ENCODE measurements around the gene MTUS2.

MTUS2 gene

DNA sequence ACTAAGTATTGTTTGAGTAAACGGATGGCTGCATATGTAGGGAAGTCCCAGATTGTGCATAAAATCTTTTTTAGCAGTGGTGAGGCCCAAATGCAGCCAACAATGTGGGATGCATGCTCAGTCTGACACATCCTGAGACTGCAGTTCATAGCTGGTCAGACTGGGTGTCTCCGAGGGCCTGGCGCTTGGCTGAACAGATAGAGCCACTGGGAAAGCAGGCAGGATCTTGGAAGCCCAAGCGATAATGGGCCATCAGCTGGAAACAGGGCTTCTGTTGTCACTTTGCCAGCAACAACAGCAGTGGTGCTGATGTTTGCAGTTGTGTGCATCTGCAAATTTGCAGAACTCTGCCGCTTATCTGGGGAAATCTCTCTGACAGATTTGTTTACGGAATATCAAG, 36.1 kb downstream of the MTUS2 start:
- H3K9ac ChIP-seq (ENCODE audit: low read length in 2 of 2): no peak overlapping the region
- no peaks in the 10 kb centered on the region for H3K27me3 ChIP-seq (ENCODE audit: control insufficient read depth in 1 of 2, insufficient read depth in 2 of 2, low read length in 2 of 2)
- no peak overlapping the region for H3K27ac ChIP-seq (ENCODE audit: low read length)
- H3K4me3 ChIP-seq (ENCODE audit: low read length in 2 of 2): no peak overlapping the region
- no peaks in the 10 kb centered on the region for H3K36me3 ChIP-seq (ENCODE audit: control insufficient read depth in 2 of 2, insufficient read depth in 2 of 2, low read length in 2 of 2)
- H3K4me1 ChIP-seq (ENCODE audit: control insufficient read depth, insufficient read depth, low read length): no peaks in the 10 kb centered on the region
- no peaks in the 10 kb centered on the region for H3K9me3 ChIP-seq (ENCODE audit: control insufficient read depth in 2 of 2, low read length in 2 of 2)

DNA sequence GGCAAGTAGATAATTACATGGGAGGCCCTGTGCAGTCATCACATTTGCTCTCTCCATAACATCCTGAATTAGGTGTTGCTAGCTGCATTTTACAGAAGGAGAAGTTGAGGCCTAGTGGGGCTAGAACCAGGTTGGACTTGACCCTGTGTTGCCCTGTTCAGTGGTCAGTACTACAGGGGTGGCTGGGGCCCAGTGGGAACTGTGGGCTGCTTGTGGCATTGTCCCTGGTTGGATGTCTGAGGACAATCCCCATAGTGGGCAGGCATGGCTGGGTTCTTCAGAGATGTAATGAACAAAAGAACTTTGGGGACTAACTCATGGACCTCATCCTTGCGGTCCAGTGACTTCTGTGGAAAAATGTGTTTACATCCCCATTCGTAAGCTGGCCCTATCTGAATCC, 38.9 kb downstream of the MTUS2 start:
- H3K4me1 ChIP-seq (ENCODE audit: control insufficient read depth, insufficient read depth, low read length): no peaks in the 10 kb centered on the region
- H3K4me3 ChIP-seq (ENCODE audit: low read length in 2 of 2): no peak overlapping the region
- H3K36me3 ChIP-seq (ENCODE audit: control insufficient read depth in 2 of 2, insufficient read depth in 2 of 2, low read length in 2 of 2): no peaks in the 10 kb centered on the region
- no peaks in the 10 kb centered on the region for H3K9me3 ChIP-seq (ENCODE audit: control insufficient read depth in 2 of 2, low read length in 2 of 2)
- no peaks in the 10 kb centered on the region for H3K27me3 ChIP-seq (ENCODE audit: control insufficient read depth in 1 of 2, insufficient read depth in 2 of 2, low read length in 2 of 2)
- no peak overlapping the region for H3K27ac ChIP-seq (ENCODE audit: low read length)
- H3K9ac ChIP-seq (ENCODE audit: low read length in 2 of 2): no peak overlapping the region

- Histone ChIP-seq H3K4me1 (ENCODE audit: control insufficient read depth, insufficient read depth, low read length) (no peaks in the 10 kb centered on the region), H3K4me3 (ENCODE audit: low read length in 2 of 2) (no peak overlapping the region), H3K36me3 (ENCODE audit: control insufficient read depth in 2 of 2, insufficient read depth in 2 of 2, low read length in 2 of 2) (no peaks in the 10 kb centered on the region), H3K27ac (ENCODE audit: low read length) (no peak overlapping the region), H3K9ac (ENCODE audit: low read length in 2 of 2) (no peak overlapping the region), H3K27me3 (ENCODE audit: control insufficient read depth in 1 of 2, insufficient read depth in 2 of 2, low read length in 2 of 2) (no peaks in the 10 kb centered on the region), H3K9me3 (ENCODE audit: control insufficient read depth in 2 of 2, low read length in 2 of 2) (no peaks in the 10 kb centered on the region)
These were observed 39.6 kb downstream of the MTUS2 start for GRCh38 chr13:28859717-28860116.

GRCh38 chr13:28864544-28864943, 44.4 kb downstream of the MTUS2 start:
- no peak overlapping the region for H3K9ac ChIP-seq (ENCODE audit: low read length in 2 of 2)
- H3K4me3 ChIP-seq (ENCODE audit: low read length in 2 of 2): no peak overlapping the region
- no peaks in the 10 kb centered on the region for H3K9me3 ChIP-seq (ENCODE audit: control insufficient read depth in 2 of 2, low read length in 2 of 2)
- no peaks in the 10 kb centered on the region for H3K4me1 ChIP-seq (ENCODE audit: control insufficient read depth, insufficient read depth, low read length)
- no peaks in the 10 kb centered on the region for H3K27me3 ChIP-seq (ENCODE audit: control insufficient read depth in 1 of 2, insufficient read depth in 2 of 2, low read length in 2 of 2)
- no peak overlapping the region for H3K27ac ChIP-seq (ENCODE audit: low read length)
- H3K36me3 ChIP-seq (ENCODE audit: control insufficient read depth in 2 of 2, insufficient read depth in 2 of 2, low read length in 2 of 2): no peaks in the 10 kb centered on the region

DNA sequence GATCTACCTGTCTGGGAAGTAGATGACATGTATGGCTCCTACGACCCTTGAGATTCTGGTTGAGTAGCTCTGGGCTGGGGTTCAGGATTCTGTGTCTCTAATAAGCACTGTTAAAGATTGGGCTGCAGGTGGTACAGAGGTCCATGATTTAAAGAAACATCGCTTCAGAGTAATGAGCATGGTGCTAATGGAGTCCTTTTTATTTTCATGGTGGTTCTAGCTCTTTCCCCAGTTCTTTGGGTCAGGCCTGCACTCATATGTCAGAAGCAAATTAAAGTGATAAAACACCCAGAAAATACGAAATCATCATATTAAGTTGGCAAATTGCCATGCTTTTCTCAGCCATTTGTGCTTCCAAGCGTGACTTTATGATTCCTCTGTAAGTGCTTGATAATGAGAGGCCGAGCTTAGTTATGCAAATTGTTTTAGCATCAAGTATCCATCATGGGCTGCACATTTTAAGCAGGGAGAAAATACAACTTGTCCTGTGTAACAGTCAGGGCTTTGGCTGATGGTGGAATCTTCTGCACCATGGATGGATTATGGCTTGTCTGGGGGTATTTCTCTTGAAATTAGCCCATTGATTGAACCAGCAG, 45.1 kb downstream of the MTUS2 start:
- Histone ChIP-seq H3K36me3 (ENCODE audit: control insufficient read depth in 2 of 2, insufficient read depth in 2 of 2, low read length in 2 of 2) (no peaks in the 10 kb centered on the region), H3K9me3 (ENCODE audit: control insufficient read depth in 2 of 2, low read length in 2 of 2) (no peaks in the 10 kb centered on the region), H3K9ac (ENCODE audit: low read length in 2 of 2) (no peak overlapping the region), H3K4me3 (ENCODE audit: low read length in 2 of 2) (no peak overlapping the region), H3K4me1 (ENCODE audit: control insufficient read depth, insufficient read depth, low read length) (no peaks in the 10 kb centered on the region), H3K27ac (ENCODE audit: low read length) (no peak overlapping the region), H3K27me3 (ENCODE audit: control insufficient read depth in 1 of 2, insufficient read depth in 2 of 2, low read length in 2 of 2) (no peaks in the 10 kb centered on the region)

DNA sequence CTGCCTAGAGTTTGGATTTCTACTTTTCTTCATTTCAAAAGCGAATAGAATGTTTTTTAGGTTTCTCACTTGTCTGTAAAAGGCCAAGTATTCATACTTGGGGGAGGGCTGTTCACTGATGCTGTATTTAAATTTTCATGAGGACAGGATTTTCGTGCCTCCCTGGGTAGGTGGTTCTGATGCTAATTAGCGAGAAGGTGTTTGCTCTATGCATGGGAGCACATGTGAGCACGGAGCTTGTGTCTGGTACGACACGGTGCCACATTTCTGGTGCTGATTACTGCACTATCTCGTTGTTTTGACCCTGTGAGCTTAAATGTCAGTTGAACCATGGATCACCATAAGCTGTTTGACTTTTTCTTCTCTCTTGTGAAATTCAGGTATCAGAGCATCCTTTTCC, 45.8 kb downstream of the MTUS2 start:
- Histone ChIP-seq H3K9me3 (ENCODE audit: control insufficient read depth in 2 of 2, low read length in 2 of 2) (no peaks in the 10 kb centered on the region), H3K4me1 (ENCODE audit: control insufficient read depth, insufficient read depth, low read length) (no peaks in the 10 kb centered on the region), H3K27ac (ENCODE audit: low read length) (no peak overlapping the region), H3K27me3 (ENCODE audit: control insufficient read depth in 1 of 2, insufficient read depth in 2 of 2, low read length in 2 of 2) (no peaks in the 10 kb centered on the region), H3K36me3 (ENCODE audit: control insufficient read depth in 2 of 2, insufficient read depth in 2 of 2, low read length in 2 of 2) (no peaks in the 10 kb centered on the region), H3K9ac (ENCODE audit: low read length in 2 of 2) (no peak overlapping the region), H3K4me3 (ENCODE audit: low read length in 2 of 2) (no peak overlapping the region)

GRCh38 chr13:28866932-28867331, 46.8 kb downstream of the MTUS2 start:
- Histone ChIP-seq H3K4me1 (ENCODE audit: control insufficient read depth, insufficient read depth, low read length) (no peaks in the 10 kb centered on the region), H3K9ac (ENCODE audit: low read length in 2 of 2) (no peak overlapping the region), H3K27me3 (ENCODE audit: control insufficient read depth in 1 of 2, insufficient read depth in 2 of 2, low read length in 2 of 2) (no peaks in the 10 kb centered on the region), H3K36me3 (ENCODE audit: control insufficient read depth in 2 of 2, insufficient read depth in 2 of 2, low read length in 2 of 2) (no peaks in the 10 kb centered on the region), H3K4me3 (ENCODE audit: low read length in 2 of 2) (no peak overlapping the region), H3K9me3 (ENCODE audit: control insufficient read depth in 2 of 2, low read length in 2 of 2) (peaks cover 0 to 2% of the 10 kb centered on the region in 2 donors), H3K27ac (ENCODE audit: low read length) (no peak overlapping the region)

- Histone ChIP-seq H3K4me1 (ENCODE audit: control insufficient read depth, insufficient read depth, low read length) (no peaks in the 10 kb centered on the region), H3K9me3 (ENCODE audit: control insufficient read depth in 2 of 2, low read length in 2 of 2) (peaks cover 2 to 6% of the 10 kb centered on the region in 2 donors), H3K36me3 (ENCODE audit: control insufficient read depth in 2 of 2, insufficient read depth in 2 of 2, low read length in 2 of 2) (no peaks in the 10 kb centered on the region), H3K27me3 (ENCODE audit: control insufficient read depth in 1 of 2, insufficient read depth in 2 of 2, low read length in 2 of 2) (no peaks in the 10 kb centered on the region), H3K9ac (ENCODE audit: low read length in 2 of 2) (no peak overlapping the region), H3K4me3 (ENCODE audit: low read length in 2 of 2) (no peak overlapping the region), H3K27ac (ENCODE audit: low read length) (no peak overlapping the region)
These were observed 47.4 kb downstream of the MTUS2 start for GRCh38 chr13:28867564-28867963.

DNA sequence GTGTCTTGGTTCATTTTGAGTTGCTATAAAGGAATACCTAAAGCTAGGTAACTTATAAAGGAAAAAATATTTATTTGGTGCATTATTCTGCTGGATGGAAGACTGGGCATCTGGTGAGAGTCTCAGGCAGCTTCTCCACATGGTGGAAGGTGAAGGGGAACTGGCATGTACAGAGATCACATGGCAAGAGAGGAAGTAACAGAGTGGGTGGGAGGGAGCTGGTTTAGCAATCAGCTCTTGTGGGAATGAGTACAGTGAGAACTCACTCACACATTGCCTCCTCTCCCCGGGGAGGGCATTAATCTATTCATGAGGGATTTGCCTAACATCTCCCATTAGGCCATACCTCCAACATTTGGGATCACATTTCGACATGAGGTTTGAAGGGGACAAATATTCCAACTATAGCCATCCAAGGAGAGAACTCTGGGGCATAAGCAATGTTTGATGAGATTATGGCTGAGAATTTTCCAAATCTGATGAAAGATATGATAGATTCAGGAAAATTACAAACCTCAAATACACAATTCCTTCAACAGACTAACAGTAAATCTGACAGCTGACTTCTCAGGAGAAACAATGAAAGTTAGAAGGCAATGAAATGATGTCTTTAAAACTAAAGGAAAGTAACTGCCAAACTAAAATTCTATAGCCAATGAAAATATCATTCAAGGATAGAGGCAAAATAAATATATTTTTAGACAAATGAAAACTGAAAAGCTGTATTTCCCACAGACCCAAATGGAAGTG, 52.5 kb downstream of the MTUS2 start:
- no peak overlapping the region for H3K27ac ChIP-seq (ENCODE audit: low read length)
- H3K27me3 ChIP-seq (ENCODE audit: control insufficient read depth in 1 of 2, insufficient read depth in 2 of 2, low read length in 2 of 2): no peaks in the 10 kb centered on the region
- no peaks in the 10 kb centered on the region for H3K4me1 ChIP-seq (ENCODE audit: control insufficient read depth, insufficient read depth, low read length)
- no peak overlapping the region for H3K4me3 ChIP-seq (ENCODE audit: low read length in 2 of 2)
- peaks cover 6 to 10% of the 10 kb centered on the region in 2 donors for H3K9me3 ChIP-seq (ENCODE audit: control insufficient read depth in 2 of 2, low read length in 2 of 2)
- H3K9ac ChIP-seq (ENCODE audit: low read length in 2 of 2): no peak overlapping the region
- no peaks in the 10 kb centered on the region for H3K36me3 ChIP-seq (ENCODE audit: control insufficient read depth in 2 of 2, insufficient read depth in 2 of 2, low read length in 2 of 2)

- Histone ChIP-seq H3K4me1 (ENCODE audit: control insufficient read depth, insufficient read depth, low read length) (no peaks in the 10 kb centered on the region), H3K27me3 (ENCODE audit: control insufficient read depth in 1 of 2, insufficient read depth in 2 of 2, low read length in 2 of 2) (no peaks in the 10 kb centered on the region), H3K4me3 (ENCODE audit: low read length in 2 of 2) (no peak overlapping the region), H3K27ac (ENCODE audit: low read length) (no peak overlapping the region), H3K9ac (ENCODE audit: low read length in 2 of 2) (no peak overlapping the region), H3K36me3 (ENCODE audit: control insufficient read depth in 2 of 2, insufficient read depth in 2 of 2, low read length in 2 of 2) (no peaks in the 10 kb centered on the region), H3K9me3 (ENCODE audit: control insufficient read depth in 2 of 2, low read length in 2 of 2) (peaks cover 6 to 10% of the 10 kb centered on the region in 2 donors)
These were observed 55.9 kb downstream of the MTUS2 start for GRCh38 chr13:28875846-28876615.

- no peaks in the 10 kb centered on the region for H3K27me3 ChIP-seq (ENCODE audit: control insufficient read depth in 1 of 2, insufficient read depth in 2 of 2, low read length in 2 of 2)
- H3K9me3 ChIP-seq (ENCODE audit: control insufficient read depth in 2 of 2, low read length in 2 of 2): peaks cover 5% of the 10 kb centered on the region in 2 donors
- H3K9ac ChIP-seq (ENCODE audit: low read length in 2 of 2): no peak overlapping the region
- no peaks in the 10 kb centered on the region for H3K36me3 ChIP-seq (ENCODE audit: control insufficient read depth in 2 of 2, insufficient read depth in 2 of 2, low read length in 2 of 2)
- H3K4me3 ChIP-seq (ENCODE audit: low read length in 2 of 2): no peak overlapping the region
- H3K27ac ChIP-seq (ENCODE audit: low read length): no peak overlapping the region
- no peaks in the 10 kb centered on the region for H3K4me1 ChIP-seq (ENCODE audit: control insufficient read depth, insufficient read depth, low read length)
These were observed 57.3 kb downstream of the MTUS2 start for GRCh38 chr13:28877408-28877807.

Measured in stomach smooth muscle (tissue), 2 donors.